ENCODE data around the gene SELENOO. TPM values are rescaled to one million over a fixed set of nuclear protein-coding genes. Genes with fewer than 3 reads are reported as not detected.

SELENOO gene
- polyA plus RNA-seq, 1 of the 3 experiments (the other 2 are of a cell fraction): 26.7 TPM

- TF ChIP-seq CHD2 (IDR thresholded peaks at IDR 0.05; ENCODE audit: low read length, partially characterized antibody) (no peak), MAX (IDR thresholded peaks at IDR 0.05; ENCODE audit: low read depth) (no peak)
These were observed 12.5 kb downstream of the SELENOO start (continued) for GRCh38 chr22:50213263-50213662.

- no peaks in the 10 kb centered on the region for H3K9me3 ChIP-seq
- TF ChIP-seq RXRA (IDR thresholded peaks at IDR 0.05; ENCODE audit: borderline replicate concordance, low read depth) (no peak), EP300 (IDR thresholded peaks at IDR 0.05; ENCODE audit: borderline replicate concordance in 1 of 2, low read depth in 1 of 2, low read length in 1 of 2) (no peak)
- no peak for DNase-seq
- peaks cover 40 to 63% of the 10 kb centered on the region in 2 experiments for H3K36me3 ChIP-seq (replicated peaks in 1 of 2; ENCODE audit: control insufficient read depth in 1 of 2, insufficient read depth in 2 of 2, low read length in 1 of 2)
- H3K27me3 ChIP-seq (ENCODE audit: insufficient read depth): no peaks in the 10 kb centered on the region
- 86% methylated on average over 12 of the region's 17 CpGs for WGBS (ENCODE audit: low lambda C conversion rate)
- H3F3A ChIP-seq (replicated peaks; ENCODE audit: insufficient read depth): peaks cover 10% of the 10 kb centered on the region
- H3K27ac ChIP-seq (ENCODE audit: low read depth in 2 of 2, low read length in 1 of 2): peak overlapping the region in 1 of 2 experiments; percentile 12; a peak in 1 of 4 replicates
- ChIA-PET CTCF (interaction anchor here (1.1 to 1.8 kb wide), 4 partner anchors 9 to 68 kb away, joined by 3 to 10 read pairs (median 6); no protein-coding TSS in a partner anchor), POLR2A (no interaction called here)
- no peak overlapping the region for H2AFZ ChIP-seq (ENCODE audit: low read depth)
- peaks cover 20% of the 10 kb centered on the region; the same call in 1 of the 2 replicates for H4K20me1 ChIP-seq (ENCODE audit: insufficient read depth)
- no peak overlapping the region for H3K4me3 ChIP-seq (ENCODE audit: low read depth in 2 of 2, low read length in 1 of 2)
- no peak overlapping the region for H3K9ac ChIP-seq
- peaks cover 0 to 22% of the 10 kb centered on the region in 2 experiments; a peak in 1 of 4 replicates for H3K4me1 ChIP-seq (ENCODE audit: control insufficient read depth in 1 of 2, insufficient read depth in 2 of 2, low read depth in 1 of 2, low read length in 1 of 2)
- H3K9me2 ChIP-seq: no peaks in the 10 kb centered on the region
- H3K4me2 ChIP-seq: no peak overlapping the region
- H3K79me2 ChIP-seq (ENCODE audit: insufficient read depth): peaks cover 26% of the 10 kb centered on the region
These were observed 14.7 kb downstream of the SELENOO start for GRCh38 chr22:50215297-50216054.

GRCh38 chr22:50216055-50216683, 15.4 kb downstream of the SELENOO start:
- Histone ChIP-seq H3K27me3 (ENCODE audit: insufficient read depth) (no peaks in the 10 kb centered on the region), H3F3A (replicated peaks; ENCODE audit: insufficient read depth) (peaks cover 8% of the 10 kb centered on the region), H3K9me3 (no peaks in the 10 kb centered on the region), H3K4me3 (ENCODE audit: low read depth in 2 of 2, low read length in 1 of 2) (no peak overlapping the region), H3K9me2 (no peaks in the 10 kb centered on the region), H3K9ac (no peak overlapping the region), H3K4me1 (ENCODE audit: control insufficient read depth in 1 of 2, insufficient read depth in 2 of 2, low read depth in 1 of 2, low read length in 1 of 2) (peaks cover 0 to 22% of the 10 kb centered on the region in 2 experiments; a peak in 1 of 4 replicates), H2AFZ (ENCODE audit: low read depth) (no peak overlapping the region), H4K20me1 (ENCODE audit: insufficient read depth) (peaks cover 20% of the 10 kb centered on the region; the same call in 1 of the 2 replicates), H3K27ac (ENCODE audit: low read depth in 2 of 2, low read length in 1 of 2) (peak overlapping the region in 1 of 2 experiments; percentile 12; a peak in 1 of 4 replicates), H3K79me2 (ENCODE audit: insufficient read depth) (peaks cover 23% of the 10 kb centered on the region), H3K36me3 (replicated peaks in 1 of 2; ENCODE audit: control insufficient read depth in 1 of 2, insufficient read depth in 2 of 2, low read length in 1 of 2) (peaks cover 35 to 63% of the 10 kb centered on the region in 2 experiments), H3K4me2 (no peak overlapping the region)
- DNase-seq: no peak
- 85% methylated on average over 6 of the region's 15 CpGs for WGBS (ENCODE audit: low lambda C conversion rate)
- POLR2A ChIA-PET: no interaction called here
- CTCF ChIA-PET: interaction anchor here (1.1 to 1.8 kb wide), 4 partner anchors 10 to 69 kb away, joined by 3 to 10 read pairs (median 6); no protein-coding TSS in a partner anchor
- TF ChIP-seq RCOR1 (IDR thresholded peaks at IDR 0.05; ENCODE audit: low read length): no peak
